OCI-M2 (cell line): ENCODE data around the gene UTF1.

Source experiments
- DNase-seq: peaks from one replicate; lab custom pipeline; 2025; ENCODE audit not compliant: unreplicated experiment; lab: John Stamatoyannopoulos, UW

The UTF1 gene

DNA sequence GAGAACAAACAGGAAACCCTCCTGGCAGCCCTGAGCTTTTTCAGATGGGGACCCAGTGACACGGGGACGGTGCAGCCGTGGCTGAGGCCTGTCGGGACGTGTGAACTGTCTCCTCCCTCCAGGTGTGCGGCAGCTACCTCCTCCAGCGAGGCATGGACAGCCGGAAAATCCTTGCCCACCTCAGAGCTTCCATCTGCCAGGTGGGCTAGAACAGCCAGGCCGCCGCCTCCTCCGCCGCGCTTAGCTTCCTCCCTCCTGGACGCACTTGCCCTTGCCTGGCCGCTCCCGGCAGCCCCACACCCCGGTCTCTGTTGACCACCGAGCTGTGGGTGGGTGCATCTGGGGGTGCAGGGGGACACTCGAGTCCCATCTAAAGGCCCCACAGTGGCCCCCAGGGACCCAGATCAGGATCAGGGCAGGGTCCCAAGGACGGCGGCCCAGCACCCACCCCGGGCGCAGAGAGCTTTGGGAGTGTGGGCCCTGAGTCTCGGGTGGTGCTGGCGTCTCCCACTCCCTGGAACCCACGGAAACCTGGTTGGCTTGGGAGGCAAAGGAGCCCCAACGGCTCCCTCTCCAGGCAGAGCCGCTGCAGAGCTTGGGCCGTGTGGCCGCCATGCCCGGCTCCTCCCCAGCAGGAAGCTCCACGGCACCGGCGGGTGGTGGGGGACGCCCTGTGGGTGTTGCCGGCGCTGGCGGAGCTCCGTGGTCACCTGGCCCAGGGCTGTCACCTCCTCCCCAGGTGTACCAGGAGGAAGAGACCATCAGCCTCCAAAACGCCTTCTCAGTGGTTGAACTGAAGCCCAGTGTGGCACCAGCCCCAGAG is 32.9 kb upstream of the UTF1 start:
- no peak for DNase-seq

DNA sequence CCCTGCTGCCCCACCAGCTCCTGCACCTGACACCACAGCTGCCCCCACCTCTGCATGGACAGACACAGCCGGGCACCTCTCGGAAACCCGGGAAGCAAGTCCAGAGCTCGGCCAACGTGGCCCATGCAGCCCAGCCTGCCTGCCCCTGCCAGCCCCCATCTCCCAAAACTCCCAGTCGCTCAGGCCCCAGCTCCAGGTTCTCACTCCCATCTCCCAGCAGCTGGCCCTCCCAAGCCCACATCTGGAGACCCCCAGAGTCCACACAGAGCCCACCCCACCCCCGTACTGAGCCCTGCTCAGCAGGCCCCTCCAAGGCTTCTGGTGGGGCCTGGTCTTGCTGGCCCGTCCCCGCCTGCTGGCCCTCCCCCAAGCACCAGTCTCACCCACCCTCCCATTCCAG is 32.2 kb upstream of the UTF1 start:
- no peak for DNase-seq

DNA sequence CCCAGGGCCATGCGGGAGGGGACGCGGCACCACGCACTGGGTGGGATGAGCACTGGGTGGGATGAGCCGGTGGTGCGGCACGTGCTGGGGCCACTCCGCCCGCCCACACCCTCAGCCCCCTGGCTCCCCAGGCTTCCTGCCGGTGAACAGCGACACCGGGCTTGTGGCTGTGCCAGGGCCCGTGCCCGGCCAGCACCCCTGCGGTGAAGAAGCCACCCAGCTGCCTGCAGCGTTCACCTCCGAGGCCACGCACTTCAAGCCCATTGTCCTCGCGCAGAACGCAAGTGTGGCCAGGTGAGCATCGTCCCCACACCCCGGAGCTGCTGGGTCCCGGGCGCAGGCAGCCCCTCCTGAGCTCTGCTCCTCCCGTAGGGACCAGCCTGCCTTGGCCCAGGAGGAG is 31.8 kb upstream of the UTF1 start:
- DNase-seq = no peak

DNA sequence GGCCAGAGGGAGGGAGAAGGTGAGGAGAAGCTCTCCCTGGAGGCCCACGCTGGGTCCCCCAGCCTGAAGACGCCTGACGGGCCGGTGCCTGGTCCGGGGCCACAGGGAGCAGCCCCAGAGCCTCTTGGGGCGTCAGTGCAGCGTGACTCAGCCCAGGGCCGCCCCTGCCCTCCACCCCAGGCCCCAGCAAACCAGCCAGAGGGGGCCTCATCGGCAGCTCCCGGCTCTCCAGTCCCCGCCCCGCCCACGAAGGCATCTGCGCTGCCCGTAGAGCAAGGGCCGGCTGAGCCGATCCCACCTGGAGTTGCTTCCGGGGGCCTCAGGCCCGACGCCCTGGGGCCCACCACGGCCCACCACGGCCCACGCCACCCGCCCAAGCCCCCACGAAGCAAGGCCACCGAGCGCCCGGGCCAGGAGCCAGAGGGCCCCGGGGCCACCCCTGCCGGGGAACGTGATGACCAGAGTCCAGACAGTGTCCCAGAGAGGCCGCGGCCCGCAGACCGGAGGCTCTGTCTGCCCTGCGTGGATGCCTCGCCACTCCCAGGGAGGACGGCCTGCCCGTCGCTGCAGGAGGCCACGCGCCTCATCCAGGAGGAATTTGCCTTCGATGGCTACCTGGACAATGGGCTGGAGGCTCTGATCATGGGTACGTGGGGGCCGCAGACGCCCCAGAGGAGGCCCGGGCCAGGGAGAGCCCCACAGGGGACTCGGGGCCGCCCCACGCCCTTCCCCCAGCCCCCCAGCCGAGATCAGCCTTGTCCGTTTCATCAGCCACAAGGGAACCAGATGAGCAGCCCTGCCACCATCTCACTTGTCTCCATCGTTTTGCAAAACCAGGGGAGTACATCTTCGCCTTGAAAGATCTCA is 31.2 kb upstream of the UTF1 start:
- no peak for DNase-seq

DNA sequence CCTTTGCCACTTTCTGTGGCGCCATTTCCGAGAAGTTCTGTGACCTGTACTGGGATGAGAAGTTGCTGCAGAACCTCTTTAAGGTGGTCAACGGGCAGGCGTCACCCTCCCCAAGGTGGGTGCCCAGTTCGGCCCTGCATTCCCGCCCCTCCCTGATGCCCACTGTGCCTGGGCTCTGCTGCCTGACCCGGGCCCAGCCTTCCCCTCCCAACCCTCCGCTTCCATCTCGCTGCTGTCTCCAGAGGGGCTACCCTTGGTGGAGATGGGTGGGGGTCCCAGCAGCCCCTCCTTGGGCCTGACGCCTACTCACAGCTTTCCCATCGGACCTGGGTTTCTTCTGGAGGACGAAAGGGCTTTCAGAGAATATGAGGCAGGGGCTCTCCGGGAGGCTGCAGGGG is 30.5 kb upstream of the UTF1 start:
- no peak for DNase-seq

DNA sequence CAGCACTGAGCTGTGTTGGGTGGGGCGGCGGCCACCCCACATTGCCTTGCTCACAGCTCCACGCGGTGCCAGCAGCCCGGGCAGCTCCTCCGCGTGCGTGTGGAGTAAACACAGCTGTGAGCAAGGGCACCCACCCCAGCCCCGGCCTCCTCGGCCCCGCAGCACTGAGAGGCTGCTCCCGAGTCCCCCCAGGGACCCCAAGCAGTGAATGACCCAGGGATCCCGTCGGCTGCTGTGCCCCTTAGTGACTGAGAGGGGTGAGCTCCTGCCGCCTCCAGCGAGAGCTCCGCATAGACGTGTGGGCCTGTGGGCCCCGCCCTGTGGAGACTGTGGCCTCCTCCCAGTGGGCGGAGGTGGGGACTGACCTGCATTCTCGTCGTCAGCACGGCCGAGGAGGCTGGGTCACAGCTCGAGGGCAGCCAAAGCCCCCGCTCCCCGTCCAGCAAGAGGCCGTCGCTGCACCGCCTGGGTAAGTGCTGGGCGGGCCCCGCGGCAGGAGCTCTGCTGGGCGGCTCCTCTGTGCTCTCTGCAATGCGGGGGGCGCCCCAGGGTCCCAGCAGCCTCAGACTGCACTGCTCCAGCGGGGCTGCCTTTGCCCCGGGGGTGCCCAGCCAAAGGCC is 29.9 kb upstream of the UTF1 start:
- no peak for DNase-seq

DNA sequence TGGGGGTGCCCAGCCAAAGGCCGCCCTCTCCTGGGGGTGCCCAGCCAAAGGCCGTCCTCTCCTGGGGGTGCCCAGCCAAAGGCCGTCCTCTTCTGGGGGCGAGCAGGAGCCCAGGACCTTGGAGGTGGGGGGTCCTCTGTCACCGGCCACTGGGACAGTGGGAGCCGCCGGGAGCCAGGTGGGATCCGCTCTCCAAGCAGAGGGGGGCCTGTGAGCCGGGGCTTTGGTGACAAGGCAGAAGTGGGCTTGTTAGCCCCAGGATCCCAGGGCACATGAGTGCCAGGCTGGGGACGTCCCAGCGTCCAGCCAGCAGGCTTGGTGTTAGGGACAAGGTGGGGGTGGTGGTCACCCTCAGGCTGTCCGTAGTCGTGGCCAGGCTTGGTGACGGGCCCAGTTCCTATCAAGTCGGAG is 29.4 kb upstream of the UTF1 start:
- DNase-seq = no peak

DNA sequence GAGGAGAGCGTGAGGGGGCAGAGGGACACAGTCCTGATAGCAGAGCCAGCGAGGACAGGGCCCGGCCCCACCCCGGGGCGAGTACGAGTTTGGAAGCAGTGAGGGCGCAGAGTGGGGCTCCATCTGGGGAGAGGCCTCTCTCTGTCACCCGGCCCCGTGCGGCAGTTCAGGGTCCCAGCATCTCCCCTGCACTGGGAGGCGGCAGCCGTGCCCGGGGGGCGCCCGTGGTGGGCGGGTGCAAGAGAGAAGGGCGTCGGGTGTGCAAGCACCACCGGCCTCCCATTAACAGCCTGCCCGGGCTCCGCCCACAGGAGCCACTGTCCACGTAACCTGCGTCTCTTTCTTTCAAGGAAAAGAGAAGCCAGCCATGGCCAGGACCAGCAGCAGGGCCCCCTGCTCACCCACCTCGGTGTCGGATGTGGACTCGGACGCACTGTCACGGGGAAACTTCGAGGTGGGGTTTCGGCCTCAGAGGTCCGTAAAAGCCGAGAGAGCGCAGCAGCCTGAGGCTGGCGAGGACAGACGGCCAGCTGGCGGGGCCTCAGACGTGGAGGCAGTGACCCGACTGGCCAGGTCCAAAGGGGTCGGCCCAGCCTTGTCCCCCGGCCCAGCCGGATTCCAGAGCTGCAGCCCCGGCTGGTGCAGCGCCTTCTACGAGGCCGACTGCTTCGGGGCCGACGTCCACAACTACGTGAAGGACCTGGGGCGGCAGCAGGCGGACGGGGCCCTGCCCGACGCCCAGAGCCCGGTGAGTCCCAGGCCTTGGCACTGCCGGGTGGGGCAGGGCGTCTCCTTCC is 28.7 kb upstream of the UTF1 start:
- DNase-seq = no peak

DNA sequence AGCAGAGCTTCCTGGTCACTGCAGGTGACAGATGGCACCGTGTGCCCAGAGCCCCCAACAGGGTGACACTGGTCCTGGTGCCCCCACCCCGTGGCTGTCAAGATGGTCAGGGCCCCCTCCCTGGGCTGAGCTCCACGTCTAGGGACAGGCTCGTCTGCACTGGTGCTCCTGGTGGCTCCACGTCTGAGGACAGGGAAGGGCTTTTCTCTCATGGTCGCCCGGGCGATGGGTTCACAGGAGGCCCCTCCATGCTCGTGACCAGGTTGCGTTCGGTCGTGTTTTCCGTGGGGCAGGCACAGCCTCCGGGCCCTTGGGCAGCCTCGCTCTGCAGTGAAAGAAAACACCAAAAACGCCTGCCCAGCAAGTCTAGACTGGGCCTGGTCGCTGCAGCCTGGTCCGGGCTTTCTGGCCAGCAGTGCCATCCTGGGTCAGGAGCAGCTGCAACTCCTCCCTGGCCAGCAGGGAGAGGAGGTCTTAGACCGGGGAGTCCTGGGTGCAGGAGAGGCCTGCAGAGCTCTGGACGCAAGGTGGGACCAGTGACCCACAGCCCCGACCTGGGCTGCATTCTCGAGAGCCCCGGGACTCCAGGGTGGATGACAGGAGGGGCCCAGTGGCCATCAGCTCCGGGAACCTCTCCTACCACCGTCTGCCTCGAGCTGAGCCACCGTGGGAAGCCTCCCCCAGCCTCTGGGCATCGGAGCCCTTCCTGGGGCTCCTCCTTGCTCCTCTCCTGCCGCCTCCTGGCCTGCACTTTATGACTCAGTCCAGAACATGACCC is 27.9 kb upstream of the UTF1 start:
- DNase-seq = no peak

DNA sequence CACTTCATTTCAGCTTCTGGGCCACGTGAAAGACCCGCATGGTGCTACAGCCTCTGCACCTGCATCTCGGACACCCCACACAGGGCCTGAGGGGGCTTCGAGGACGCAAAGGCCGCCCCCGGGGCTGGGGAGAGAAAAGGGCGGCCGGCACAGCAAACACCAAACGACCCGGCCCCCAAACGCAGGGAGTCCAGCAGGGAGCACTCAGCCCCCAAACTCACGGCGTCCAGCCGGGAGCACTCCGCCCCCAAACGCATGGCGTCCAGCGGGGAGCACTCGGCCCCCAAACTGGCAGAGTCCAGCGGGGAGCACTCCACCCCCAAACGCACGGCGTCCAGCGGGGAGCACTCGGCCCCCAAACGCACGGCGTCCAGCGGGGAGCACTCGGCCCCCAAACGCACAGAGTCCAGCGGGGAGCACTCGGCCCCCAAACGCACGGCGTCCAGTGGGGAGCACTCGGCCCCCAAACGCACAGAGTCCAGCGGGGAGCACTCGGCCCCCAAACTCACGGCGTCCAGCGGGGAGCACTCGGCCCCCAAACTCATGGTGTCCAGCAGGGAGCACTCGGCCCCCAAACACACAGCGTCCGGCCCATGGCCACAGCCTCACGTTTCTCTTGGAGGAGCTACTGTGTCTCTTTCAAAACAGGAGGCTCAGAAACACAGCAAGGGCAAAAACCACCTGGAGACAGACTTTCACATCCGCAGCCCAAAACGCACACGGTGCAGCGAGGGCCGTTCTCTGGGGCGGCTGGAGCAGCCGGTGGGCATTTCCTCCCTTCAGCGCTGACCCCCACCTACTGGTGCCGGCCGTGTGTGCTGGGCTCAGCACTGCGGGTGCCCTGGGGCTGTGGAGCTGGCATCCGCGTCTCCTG is 27.0 kb upstream of the UTF1 start:
- DNase-seq = no peak

DNA sequence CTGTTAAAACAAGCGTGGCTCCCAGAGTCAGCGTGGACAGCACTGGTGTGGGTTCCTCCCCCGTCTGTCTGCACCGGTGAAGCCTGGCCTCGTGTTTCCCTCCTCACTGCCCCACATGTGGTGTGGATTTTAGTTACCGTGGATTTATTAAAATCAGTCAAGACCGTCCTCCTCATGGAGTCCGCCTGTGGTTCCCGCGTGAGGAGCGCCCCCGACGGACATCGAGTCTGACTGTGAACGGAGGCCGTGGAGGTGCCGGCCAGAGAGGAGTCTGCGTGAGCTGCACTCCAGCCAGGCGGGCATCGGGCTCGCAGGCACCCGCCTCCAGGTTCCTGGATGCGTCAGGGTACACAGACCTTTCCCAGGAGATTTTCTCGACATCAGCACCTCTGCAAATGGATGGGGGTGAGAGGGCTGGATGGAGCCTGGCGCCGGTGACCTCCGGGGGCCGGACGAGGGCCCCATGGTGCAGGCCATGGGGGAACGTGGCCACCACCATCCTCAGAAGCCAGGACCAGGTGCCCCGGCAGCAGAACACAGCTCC is 26.3 kb upstream of the UTF1 start:
- no peak for DNase-seq

DNA sequence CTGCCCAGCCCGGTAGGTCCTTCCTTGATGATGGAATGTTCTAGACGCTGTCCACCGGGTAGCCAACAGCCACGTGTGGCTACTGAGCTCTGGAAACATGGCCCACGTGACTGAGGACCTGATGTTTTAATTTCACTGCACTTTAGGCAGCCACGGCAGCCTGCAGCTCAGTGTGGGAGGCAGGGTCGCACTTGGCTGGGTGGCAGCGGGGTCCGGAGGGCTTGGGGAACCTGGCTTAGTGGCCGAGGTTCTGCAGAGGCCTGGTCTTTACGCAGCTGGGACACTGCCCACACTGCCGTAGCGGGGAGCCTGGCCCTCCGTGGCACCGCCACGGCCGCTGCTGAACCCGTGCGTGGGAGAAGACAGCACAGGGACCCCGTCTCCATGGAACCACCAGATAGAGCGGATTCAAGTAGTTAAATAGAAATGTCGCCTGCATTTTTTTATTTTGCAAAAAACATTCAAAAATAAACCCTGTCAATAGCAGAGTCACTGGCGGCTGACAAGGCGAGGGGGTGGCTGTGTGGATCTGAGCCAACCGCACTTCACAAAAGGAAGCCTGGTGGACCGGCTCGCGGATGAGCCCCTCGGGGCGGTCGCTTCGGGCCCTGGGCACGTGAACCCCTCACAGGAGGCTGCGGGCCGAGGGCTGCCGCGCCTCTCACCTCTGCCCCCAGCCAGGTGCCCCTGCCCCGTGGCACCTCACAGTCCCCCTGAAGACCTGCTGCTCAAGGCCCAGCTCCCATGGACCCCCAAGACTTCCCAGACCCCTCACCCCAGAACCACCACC is 25.6 kb upstream of the UTF1 start:
- DNase-seq = no peak

DNA sequence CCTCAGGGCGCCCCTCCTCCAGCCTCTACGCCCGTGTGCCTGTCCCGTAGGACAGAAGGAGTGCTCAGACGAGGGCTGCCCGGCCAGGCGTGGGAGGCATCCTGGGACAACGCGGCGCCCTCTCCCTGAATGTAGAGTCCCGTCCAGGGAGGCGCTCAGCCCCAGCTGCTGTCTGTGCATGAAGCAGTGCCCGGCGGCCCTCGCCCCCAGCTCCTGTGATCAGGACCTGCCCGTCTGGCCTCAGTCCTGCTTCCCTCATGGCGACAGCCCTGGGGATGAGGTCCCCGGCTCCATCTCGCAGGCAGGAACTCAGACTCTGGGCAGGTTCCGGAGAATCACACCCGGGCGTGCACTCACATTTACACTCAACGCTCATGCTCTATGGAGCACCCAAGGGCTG is 24.9 kb upstream of the UTF1 start:
- DNase-seq = no peak

DNA sequence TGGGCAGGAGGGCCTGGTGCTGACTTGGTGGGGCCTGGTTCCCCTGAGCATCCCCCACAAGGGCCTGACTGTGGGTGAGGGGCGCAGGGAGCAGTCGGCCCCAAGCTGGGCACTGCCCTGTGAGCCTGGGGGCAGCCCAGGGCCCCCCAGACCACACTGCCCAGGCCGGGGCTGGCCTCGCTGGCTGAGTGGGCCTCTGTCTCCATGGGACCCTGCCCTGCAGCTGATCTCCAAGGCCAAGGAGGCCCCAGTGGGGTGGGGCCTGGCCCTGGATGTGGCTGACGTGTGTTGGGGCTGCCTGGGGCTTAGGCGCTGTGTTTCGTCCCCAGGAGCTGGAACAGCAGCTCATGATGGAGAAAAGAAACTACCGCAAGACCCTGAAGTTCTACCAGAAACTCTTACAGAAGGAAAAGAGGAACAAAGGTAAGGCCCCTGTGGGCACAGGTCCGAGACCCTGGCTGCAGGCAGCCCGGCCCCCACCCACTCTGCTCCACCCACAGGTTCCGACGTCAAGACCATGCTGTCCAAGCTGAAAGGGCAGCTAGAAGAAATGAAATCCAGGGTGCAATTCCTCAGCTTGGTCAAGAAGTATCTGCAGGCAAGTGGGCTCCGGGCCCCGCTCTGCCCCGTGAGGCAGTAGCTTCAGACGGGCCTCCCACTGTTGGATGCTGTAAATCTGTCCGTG is 23.5 kb upstream of the UTF1 start:
- no peak for DNase-seq

DNA sequence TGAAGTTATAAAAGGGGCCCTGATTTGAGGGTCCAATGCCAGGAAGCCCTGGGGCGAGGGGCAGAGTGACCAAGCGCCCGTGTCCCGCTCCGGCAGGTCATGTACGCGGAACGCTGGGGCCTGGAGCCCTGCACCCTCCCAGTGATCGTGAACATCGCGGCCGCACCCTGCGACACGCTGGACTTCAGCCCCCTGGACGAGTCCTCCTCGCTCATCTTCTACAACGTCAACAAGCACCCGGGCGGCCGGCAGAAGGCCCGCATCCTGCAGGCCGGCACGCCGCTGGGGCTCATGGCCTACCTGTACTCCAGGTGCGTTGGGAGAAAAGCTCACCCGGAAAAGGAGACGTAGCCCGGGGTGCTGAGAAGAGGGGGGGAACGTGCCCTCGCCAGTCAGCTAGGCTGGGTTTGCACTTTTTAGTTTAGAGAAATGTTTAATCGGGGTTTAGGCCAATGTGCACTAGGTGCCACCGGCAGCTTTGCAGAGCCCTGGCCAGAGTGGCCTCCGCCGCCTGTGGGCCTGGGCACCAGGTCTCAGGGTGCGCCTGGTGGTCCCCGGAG is 22.9 kb upstream of the UTF1 start:
- no peak for DNase-seq

DNA sequence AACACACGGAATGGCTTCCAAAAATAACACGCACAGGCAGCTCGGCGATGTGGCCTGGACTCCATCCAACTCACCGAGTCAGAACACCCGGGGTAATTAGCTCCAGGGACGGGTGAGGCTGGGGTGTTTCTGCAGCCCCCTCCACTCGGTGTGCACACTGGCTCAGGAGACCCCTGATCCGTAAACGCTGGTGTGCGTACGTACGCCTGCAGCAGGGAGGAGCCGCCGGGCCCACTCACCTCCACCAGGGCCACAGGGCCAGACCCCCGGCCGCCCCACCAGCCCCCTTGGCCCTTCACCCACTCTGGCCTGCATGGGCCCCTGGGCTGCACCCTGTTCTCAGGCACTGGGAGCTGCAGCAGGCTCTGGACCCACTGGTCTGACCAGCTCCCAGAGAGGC is 22.4 kb upstream of the UTF1 start:
- no peak for DNase-seq

DNA sequence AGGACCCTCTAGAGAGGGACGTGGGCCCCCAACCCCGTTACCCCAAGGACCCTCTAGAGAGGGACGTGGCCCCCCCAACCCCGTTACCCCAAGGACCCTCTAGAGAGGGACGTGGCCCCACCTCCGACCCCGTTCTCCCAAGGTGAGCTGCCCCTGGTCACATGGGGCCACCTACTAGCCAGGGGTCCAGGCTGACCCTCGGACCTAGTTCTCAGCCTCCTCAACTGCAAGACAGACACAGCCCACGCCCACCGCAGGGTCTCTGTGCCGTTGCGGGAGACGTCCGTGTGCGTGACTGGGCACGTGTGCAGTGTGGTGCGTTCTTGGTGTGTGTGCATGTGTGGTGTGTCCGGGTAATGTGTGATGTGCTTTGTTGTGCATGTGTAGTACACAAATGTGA is 21.6 kb upstream of the UTF1 start:
- DNase-seq = no peak
